ENCODE data around the gene DUSP8.

The DUSP8 gene

GRCh38 chr11:1536065-1536843 is 35.8 kb downstream of the DUSP8 start:
- Histone ChIP-seq H3K9me3 (replicated peaks in 1 of 2; ENCODE audit: control insufficient read depth in 2 of 2, insufficient read depth in 1 of 2, low read depth in 1 of 2, low read length in 2 of 2) (no peaks in the 10 kb centered on the region), H3K27me3 (ENCODE audit: control insufficient read depth in 3 of 3, insufficient read depth in 3 of 3, low read depth in 1 of 3, low read length in 3 of 3) (peaks cover 0 to 22% (median 3%) of the 10 kb centered on the region in 3 experiments), H3K27ac (replicated peaks; ENCODE audit: low read length) (no peak overlapping the region), H3K18ac (ENCODE audit: low read length) (no peak overlapping the region), H3K23ac (ENCODE audit: low read depth, low read length, poor library complexity) (no peak overlapping the region), H4K91ac (ENCODE audit: low read depth, low read length, poor library complexity) (no peak overlapping the region), H3K79me1 (ENCODE audit: low read depth, low read length) (peaks cover 9% of the 10 kb centered on the region), H2BK5ac (ENCODE audit: low read length) (no peak overlapping the region), H3K14ac (ENCODE audit: low read length) (no peak overlapping the region), H2BK15ac (ENCODE audit: low read length) (no peak overlapping the region), H3K4ac (ENCODE audit: low read length) (no peak overlapping the region), H3K36me3 (replicated peaks in 1 of 2; ENCODE audit: control insufficient read depth in 2 of 2, insufficient read depth in 2 of 2, low read length in 2 of 2) (no peaks in the 10 kb centered on the region), H2AK5ac (ENCODE audit: low read depth, low read length) (no peak overlapping the region), H2BK120ac (ENCODE audit: low read depth, low read length) (no peak overlapping the region), H2AFZ (ENCODE audit: low read length) (no peak overlapping the region), H2BK12ac (ENCODE audit: low read length) (no peak overlapping the region), H3K4me1 (ENCODE audit: control insufficient read depth in 2 of 2, insufficient read depth in 1 of 2, low read depth in 1 of 2, low read length in 2 of 2) (peaks cover 0 to 1% of the 10 kb centered on the region in 2 donors), H3K4me3 (ENCODE audit: low read length in 2 of 2) (no peak overlapping the region), H4K8ac (ENCODE audit: low read depth, low read length) (no peak overlapping the region), H3K9ac (ENCODE audit: low read depth, low read length, poor library complexity) (no peak overlapping the region), H3K4me2 (ENCODE audit: insufficient read depth, low read length, poor library complexity, severe bottlenecking) (no peak overlapping the region)
- no CpG with 5 or more reads among the region's 16 CpGs for WGBS, 2 donors (ENCODE audit: extremely low coverage in 2 of 2, insufficient read length in 2 of 2, insufficient replicate concordance in 1 of 2)
- DNase-seq (ENCODE audit: low spot score): no peak

DNA sequence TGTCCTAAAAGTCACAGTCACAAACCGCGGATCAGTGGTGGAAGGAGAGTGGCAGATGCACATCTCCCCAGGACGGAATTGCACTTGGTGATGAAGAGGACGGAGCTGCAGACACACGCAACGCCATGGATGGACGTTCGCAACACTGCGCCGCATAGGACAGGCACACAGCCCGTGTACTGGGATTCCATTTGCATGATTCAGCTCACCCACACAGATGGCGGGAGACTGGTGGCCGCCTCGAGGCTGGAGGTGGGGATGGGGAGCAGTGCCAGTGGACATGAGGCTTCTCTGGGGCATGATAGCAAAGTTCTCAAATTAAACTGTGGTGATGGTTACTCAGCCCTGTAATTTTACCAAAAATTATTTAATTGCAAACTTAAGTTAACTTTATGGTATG is 37.4 kb downstream of the DUSP8 start:
- H3K4me3 ChIP-seq (ENCODE audit: low read length in 2 of 2): no peak overlapping the region
- H3K9me3 ChIP-seq (replicated peaks in 1 of 2; ENCODE audit: control insufficient read depth in 2 of 2, insufficient read depth in 1 of 2, low read depth in 1 of 2, low read length in 2 of 2): no peaks in the 10 kb centered on the region
- H4K8ac ChIP-seq (ENCODE audit: low read depth, low read length): no peak overlapping the region
- peaks cover 0 to 12% (median 3%) of the 10 kb centered on the region in 3 experiments for H3K27me3 ChIP-seq (ENCODE audit: control insufficient read depth in 3 of 3, insufficient read depth in 3 of 3, low read depth in 1 of 3, low read length in 3 of 3)
- H3K18ac ChIP-seq (ENCODE audit: low read length): peak overlapping the region; percentile 32
- no peak overlapping the region for H2BK12ac ChIP-seq (ENCODE audit: low read length)
- peaks cover 15% of the 10 kb centered on the region for H3K79me1 ChIP-seq (ENCODE audit: low read depth, low read length)
- no peak overlapping the region for H3K14ac ChIP-seq (ENCODE audit: low read length)
- peak overlapping the region; percentile 25 for H3K23ac ChIP-seq (ENCODE audit: low read depth, low read length, poor library complexity)
- H3K9ac ChIP-seq (ENCODE audit: low read depth, low read length, poor library complexity): no peak overlapping the region
- H2BK15ac ChIP-seq (ENCODE audit: low read length): no peak overlapping the region
- no peak overlapping the region for H4K91ac ChIP-seq (ENCODE audit: low read depth, low read length, poor library complexity)
- no peak overlapping the region for H3K27ac ChIP-seq (replicated peaks; ENCODE audit: low read length)
- no peak overlapping the region for H2AFZ ChIP-seq (ENCODE audit: low read length)
- no CpG with 5 or more reads among the region's 14 CpGs for WGBS, 2 donors (ENCODE audit: extremely low coverage in 2 of 2, insufficient read length in 2 of 2, insufficient replicate concordance in 1 of 2)
- peaks cover 0 to 1% of the 10 kb centered on the region in 2 donors for H3K4me1 ChIP-seq (ENCODE audit: control insufficient read depth in 2 of 2, insufficient read depth in 1 of 2, low read depth in 1 of 2, low read length in 2 of 2)
- H2BK120ac ChIP-seq (ENCODE audit: low read depth, low read length): no peak overlapping the region
- peak overlapping the region; percentile 40 for H2AK5ac ChIP-seq (ENCODE audit: low read depth, low read length)
- no peak for DNase-seq (ENCODE audit: low spot score)
- no peaks in the 10 kb centered on the region for H3K36me3 ChIP-seq (replicated peaks in 1 of 2; ENCODE audit: control insufficient read depth in 2 of 2, insufficient read depth in 2 of 2, low read length in 2 of 2)
- H3K4me2 ChIP-seq (ENCODE audit: insufficient read depth, low read length, poor library complexity, severe bottlenecking): no peak overlapping the region
- no peak overlapping the region for H2BK5ac ChIP-seq (ENCODE audit: low read length)
- no peak overlapping the region for H3K4ac ChIP-seq (ENCODE audit: low read length)

GRCh38 chr11:1534171-1534570 is 37.9 kb downstream of the DUSP8 start:
- no peak overlapping the region for H3K4ac ChIP-seq (ENCODE audit: low read length)
- no peaks in the 10 kb centered on the region for H3K36me3 ChIP-seq (replicated peaks in 1 of 2; ENCODE audit: control insufficient read depth in 2 of 2, insufficient read depth in 2 of 2, low read length in 2 of 2)
- peaks cover 0 to 8% (median 3%) of the 10 kb centered on the region in 3 experiments for H3K27me3 ChIP-seq (ENCODE audit: control insufficient read depth in 3 of 3, insufficient read depth in 3 of 3, low read depth in 1 of 3, low read length in 3 of 3)
- DNase-seq (ENCODE audit: low spot score): no peak
- no peak overlapping the region for H2BK12ac ChIP-seq (ENCODE audit: low read length)
- no peaks in the 10 kb centered on the region for H3K9me3 ChIP-seq (replicated peaks in 1 of 2; ENCODE audit: control insufficient read depth in 2 of 2, insufficient read depth in 1 of 2, low read depth in 1 of 2, low read length in 2 of 2)
- H3K4me3 ChIP-seq (ENCODE audit: low read length in 2 of 2): no peak overlapping the region
- H3K14ac ChIP-seq (ENCODE audit: low read length): no peak overlapping the region
- no peak overlapping the region for H3K9ac ChIP-seq (ENCODE audit: low read depth, low read length, poor library complexity)
- peak overlapping the region; percentile 40 for H2AK5ac ChIP-seq (ENCODE audit: low read depth, low read length)
- H2BK5ac ChIP-seq (ENCODE audit: low read length): no peak overlapping the region
- H2AFZ ChIP-seq (ENCODE audit: low read length): no peak overlapping the region
- no peak overlapping the region for H4K91ac ChIP-seq (ENCODE audit: low read depth, low read length, poor library complexity)
- H2BK120ac ChIP-seq (ENCODE audit: low read depth, low read length): no peak overlapping the region
- peaks cover 15% of the 10 kb centered on the region for H3K79me1 ChIP-seq (ENCODE audit: low read depth, low read length)
- H3K23ac ChIP-seq (ENCODE audit: low read depth, low read length, poor library complexity): peak overlapping the region; percentile 25
- peaks cover 0 to 1% of the 10 kb centered on the region in 2 donors for H3K4me1 ChIP-seq (ENCODE audit: control insufficient read depth in 2 of 2, insufficient read depth in 1 of 2, low read depth in 1 of 2, low read length in 2 of 2)
- no peak overlapping the region for H3K4me2 ChIP-seq (ENCODE audit: insufficient read depth, low read length, poor library complexity, severe bottlenecking)
- H3K27ac ChIP-seq (replicated peaks; ENCODE audit: low read length): no peak overlapping the region
- no CpG with 5 or more reads among the region's 7 CpGs for WGBS, 2 donors (ENCODE audit: extremely low coverage in 2 of 2, insufficient read length in 2 of 2, insufficient replicate concordance in 1 of 2)
- H3K18ac ChIP-seq (ENCODE audit: low read length): no peak overlapping the region
- no peak overlapping the region for H4K8ac ChIP-seq (ENCODE audit: low read depth, low read length)
- H2BK15ac ChIP-seq (ENCODE audit: low read length): no peak overlapping the region

DNA sequence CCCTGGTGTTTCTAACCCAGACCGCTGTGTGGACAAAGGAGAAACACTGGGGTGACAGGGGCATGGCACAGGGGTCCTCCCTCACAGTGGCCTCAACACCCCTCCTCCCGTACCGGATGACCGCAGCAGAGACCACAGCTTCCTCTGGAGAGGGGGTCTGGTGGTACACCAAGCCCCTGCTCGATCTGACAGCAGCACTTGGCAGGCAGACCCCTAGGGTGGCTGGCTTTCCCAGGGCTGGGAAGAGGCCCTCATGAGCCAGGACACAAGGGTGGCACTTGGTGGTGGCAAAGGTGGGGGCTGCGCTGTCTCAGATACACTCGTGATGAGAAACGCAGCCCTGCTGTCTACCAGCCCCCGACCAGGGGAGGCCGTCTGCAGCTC is 38.7 kb downstream of the DUSP8 start:
- Histone ChIP-seq H3K23ac (ENCODE audit: low read depth, low read length, poor library complexity) (peak overlapping the region; percentile 34), H3K27ac (replicated peaks; ENCODE audit: low read length) (no peak overlapping the region)
- WGBS, 2 donors (ENCODE audit: extremely low coverage in 2 of 2, insufficient read length in 2 of 2, insufficient replicate concordance in 1 of 2): no CpG with 5 or more reads among the region's 10 CpGs

More for the DNA sequence above, 38.7 kb downstream of the DUSP8 start:
- Histone ChIP-seq H3K36me3 (replicated peaks in 1 of 2; ENCODE audit: control insufficient read depth in 2 of 2, insufficient read depth in 2 of 2, low read length in 2 of 2) (no peaks in the 10 kb centered on the region), H2AFZ (ENCODE audit: low read length) (no peak overlapping the region), H3K4me1 (ENCODE audit: control insufficient read depth in 2 of 2, insufficient read depth in 1 of 2, low read depth in 1 of 2, low read length in 2 of 2) (peaks cover 0 to 1% of the 10 kb centered on the region in 2 donors), H3K4me3 (ENCODE audit: low read length in 2 of 2) (no peak overlapping the region), H2BK12ac (ENCODE audit: low read length) (no peak overlapping the region), H3K14ac (ENCODE audit: low read length) (peak overlapping the region; percentile 50), H2BK15ac (ENCODE audit: low read length) (no peak overlapping the region), H3K79me1 (ENCODE audit: low read depth, low read length) (peaks cover 15% of the 10 kb centered on the region), H3K9me3 (replicated peaks in 1 of 2; ENCODE audit: control insufficient read depth in 2 of 2, insufficient read depth in 1 of 2, low read depth in 1 of 2, low read length in 2 of 2) (no peaks in the 10 kb centered on the region), H4K8ac (ENCODE audit: low read depth, low read length) (no peak overlapping the region), H3K18ac (ENCODE audit: low read length) (no peak overlapping the region), H2AK5ac (ENCODE audit: low read depth, low read length) (no peak overlapping the region), H4K91ac (ENCODE audit: low read depth, low read length, poor library complexity) (no peak overlapping the region), H2BK120ac (ENCODE audit: low read depth, low read length) (no peak overlapping the region), H3K27me3 (ENCODE audit: control insufficient read depth in 3 of 3, insufficient read depth in 3 of 3, low read depth in 1 of 3, low read length in 3 of 3) (peaks cover 0 to 7% (median 3%) of the 10 kb centered on the region in 3 experiments), H3K9ac (ENCODE audit: low read depth, low read length, poor library complexity) (no peak overlapping the region), H2BK5ac (ENCODE audit: low read length) (no peak overlapping the region), H3K4me2 (ENCODE audit: insufficient read depth, low read length, poor library complexity, severe bottlenecking) (no peak overlapping the region), H3K4ac (ENCODE audit: low read length) (no peak overlapping the region)
- DNase-seq (ENCODE audit: low spot score): no peak
